Left forelimb (tissue), 1 donor: ENCODE measurements around the gene CELF1.
A peak's percentile ranks its signal among the peaks of the same experiment; 100 is the strongest.
"Not testable (repeated sequence)": the region's sequence is repeated elsewhere in the genome, so short reads cannot be mapped to it uniquely, and the experiment has no call there.

ENCODE experiments used
- DNase-seq: peaks from one replicate; pipeline ENCODE4 v3.0.0-alpha.2; 2018; ENCODE audit warnings: low spot score

Gene CELF1

GRCh38 chr11:47483457-47483856 is 69.5 kb downstream of the CELF1 start:
- DNase-seq = no peak

DNA sequence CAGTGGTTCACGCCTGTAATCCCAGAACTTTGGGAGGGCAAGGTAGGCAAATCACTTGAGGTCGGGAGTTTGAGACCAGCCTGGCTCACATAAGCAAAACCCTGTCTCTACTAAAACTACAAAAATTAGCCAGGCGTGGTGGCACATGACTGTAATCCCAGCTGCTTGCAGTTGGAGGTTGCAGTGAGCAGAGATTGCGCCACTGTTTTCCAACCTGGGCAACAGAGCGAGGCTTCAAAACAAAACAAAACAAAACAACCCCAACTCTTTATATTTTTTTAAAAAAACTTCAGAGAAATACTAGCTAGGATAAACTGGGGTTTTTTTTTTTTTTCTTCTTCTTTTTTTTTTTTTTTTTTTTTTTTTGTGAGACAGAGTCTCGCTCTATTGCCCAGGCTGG is 72.2 kb downstream of the CELF1 start:
- no peak for DNase-seq

- no peak for DNase-seq
Measured at GRCh38 chr11:47478651-47479329, 74.1 kb downstream of the CELF1 start.

- DNase-seq = no peak
Measured at GRCh38 chr11:47477753-47478152, 75.2 kb downstream of the CELF1 start.

GRCh38 chr11:47477323-47477722 is 75.6 kb downstream of the CELF1 start:
- DNase-seq = no peak

GRCh38 chr11:47470671-47471070 is 82.3 kb downstream of the CELF1 start:
- no peak for DNase-seq

- DNase-seq = no peak
Measured at GRCh38 chr11:47469361-47470179, 83.4 kb downstream of the CELF1 start.

DNA sequence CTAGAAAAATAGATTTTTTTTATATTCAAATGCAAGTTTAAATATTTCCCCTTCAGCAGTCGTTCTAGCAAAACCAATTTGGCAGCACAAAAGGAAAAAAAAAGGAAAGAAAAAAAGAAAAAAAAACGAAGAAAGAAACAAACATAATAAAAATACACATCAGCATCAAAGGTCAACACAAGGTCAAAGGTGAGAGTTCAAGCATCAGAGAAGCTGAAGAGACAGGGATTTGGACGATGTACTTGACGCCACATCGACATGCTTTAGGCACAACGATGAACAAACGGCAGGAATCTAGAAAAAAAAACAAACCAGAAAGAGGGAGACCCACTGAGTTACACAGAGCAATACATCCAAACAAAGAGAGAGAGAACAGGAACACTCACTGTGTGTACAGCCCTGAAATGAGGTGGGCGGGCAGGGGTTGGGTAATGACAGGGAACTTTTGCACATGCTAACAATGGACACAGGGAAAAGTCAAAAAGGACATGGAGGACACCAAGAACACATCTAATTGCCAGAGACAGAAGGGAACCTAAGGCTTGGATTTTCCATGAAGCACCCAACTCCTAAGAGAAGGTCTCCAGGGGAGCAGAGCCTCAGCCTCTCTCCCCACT is 84.2 kb downstream of the CELF1 start:
- no peak for DNase-seq

DNA sequence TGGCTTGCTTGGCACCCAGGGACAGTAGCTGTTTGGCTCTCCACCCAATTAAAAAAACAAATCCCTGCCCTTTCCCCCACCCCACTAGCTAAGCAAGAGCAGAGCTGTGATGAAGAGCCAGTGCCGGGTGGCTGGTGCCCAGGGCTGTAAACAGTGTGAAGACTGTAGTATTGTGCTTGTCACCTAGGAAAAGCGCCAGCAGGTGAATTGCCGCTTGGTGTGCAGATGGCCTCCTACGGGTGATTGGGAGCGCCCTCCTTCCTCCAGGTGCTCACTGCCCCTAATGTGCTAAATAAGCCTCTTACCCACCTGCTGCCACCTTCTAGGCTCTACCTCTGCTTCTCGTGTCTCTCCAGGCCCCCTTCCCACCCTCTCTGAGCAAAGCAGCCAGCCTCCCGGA is 85.6 kb downstream of the CELF1 start:
- DNase-seq = no peak

GRCh38 chr11:47466701-47467250 is 86.2 kb downstream of the CELF1 start:
- no peak for DNase-seq

GRCh38 chr11:47466201-47466600 is 86.7 kb downstream of the CELF1 start:
- no peak for DNase-seq

DNA sequence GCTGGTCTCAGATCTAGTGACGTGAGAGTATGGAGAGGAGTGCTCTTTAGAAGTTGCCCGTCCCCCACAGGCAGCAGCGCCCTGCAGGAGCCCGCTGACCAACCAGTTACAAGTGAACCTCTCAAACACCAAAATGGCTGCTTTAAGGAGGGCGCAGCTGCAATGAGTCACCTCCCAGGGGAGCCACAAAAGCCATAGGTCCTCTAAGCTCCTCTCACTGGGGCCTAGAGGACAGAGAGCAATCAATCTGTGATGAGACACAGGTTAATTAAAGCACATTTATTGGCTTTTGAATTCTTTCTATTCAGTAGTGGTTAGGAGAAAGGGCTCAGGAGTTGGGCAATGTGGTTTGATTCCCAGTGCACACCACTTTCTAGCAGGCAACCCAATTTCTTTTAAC is 88.4 kb downstream of the CELF1 start:
- DNase-seq = no peak

DNA sequence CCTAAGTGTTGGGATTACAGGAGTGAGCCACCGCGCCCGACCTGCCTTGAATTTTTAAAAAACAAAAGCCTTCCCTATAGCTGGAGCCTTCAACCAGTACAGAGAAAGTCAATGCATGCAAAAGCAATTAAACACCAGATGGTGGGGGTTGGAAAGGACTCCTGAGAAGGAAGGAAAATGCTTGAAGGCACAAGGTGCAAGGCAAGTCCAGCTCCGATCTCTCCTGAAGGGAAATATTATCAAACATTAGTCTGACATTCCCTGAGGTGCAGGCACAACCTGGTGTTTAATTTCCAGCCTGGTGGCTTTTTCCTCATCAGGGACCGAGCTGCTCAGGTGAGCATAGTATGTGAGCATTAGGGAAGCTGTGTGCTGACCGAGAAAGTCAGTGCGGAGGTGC is 91.1 kb downstream of the CELF1 start:
- DNase-seq = no peak

GRCh38 chr11:47460571-47461235 is 92.2 kb downstream of the CELF1 start:
- no peak for DNase-seq

- DNase-seq = not testable (repeated sequence)
Measured at GRCh38 chr11:47454258-47454671, 98.7 kb downstream of the CELF1 start.

- DNase-seq = no peak
Measured at GRCh38 chr11:47453365-47453764, 99.6 kb downstream of the CELF1 start.

DNA sequence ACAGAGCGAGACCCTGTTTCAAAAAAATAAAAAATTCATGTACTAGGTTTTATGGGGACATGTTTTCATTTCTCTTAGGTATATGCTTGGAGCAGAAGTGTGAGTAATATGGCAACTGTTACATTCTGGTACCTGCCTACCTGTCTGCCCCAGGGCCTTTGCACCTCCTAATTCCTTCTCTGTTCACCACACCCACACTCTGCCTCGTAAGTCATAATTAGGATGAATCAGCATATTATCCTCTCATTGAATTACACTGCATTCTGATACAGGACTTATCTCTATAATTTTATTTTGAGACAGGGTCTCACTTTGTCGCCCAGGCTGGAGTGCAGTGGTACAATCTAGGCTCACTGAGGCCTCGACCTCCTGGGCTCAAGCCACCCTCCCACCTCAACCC is 100.9 kb downstream of the CELF1 start:
- no peak for DNase-seq

DNA sequence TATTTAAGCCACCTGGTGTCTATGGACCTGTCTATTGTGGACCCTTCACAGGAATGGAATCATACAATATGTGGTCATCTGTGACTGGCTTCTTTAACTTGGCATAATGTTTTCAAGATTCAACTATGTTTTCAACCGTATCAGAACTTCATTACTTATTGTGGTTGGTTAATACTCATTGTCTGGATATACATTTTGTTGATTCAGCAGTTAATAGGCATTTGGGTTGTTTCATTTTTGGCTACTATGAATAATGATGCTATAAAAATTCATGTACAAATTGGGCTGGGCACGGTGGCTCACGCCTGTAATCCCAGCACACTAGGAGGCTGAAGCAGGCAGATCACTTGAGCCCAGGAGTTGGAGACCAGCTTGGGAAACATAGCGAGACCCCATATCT is 101.5 kb downstream of the CELF1 start:
- no peak for DNase-seq

- no peak for DNase-seq
Measured at GRCh38 chr11:47449541-47449940, 103.4 kb downstream of the CELF1 start.

- peak; percentile 75 for DNase-seq
Measured at GRCh38 chr11:47448566-47449427, 104.1 kb downstream of the CELF1 start, which contains the start of gene RAPSN. Gene RAPSN (minus strand): TSS chr11:47449136. CDS start chr11:47448964, 172 bp downstream.

DNA sequence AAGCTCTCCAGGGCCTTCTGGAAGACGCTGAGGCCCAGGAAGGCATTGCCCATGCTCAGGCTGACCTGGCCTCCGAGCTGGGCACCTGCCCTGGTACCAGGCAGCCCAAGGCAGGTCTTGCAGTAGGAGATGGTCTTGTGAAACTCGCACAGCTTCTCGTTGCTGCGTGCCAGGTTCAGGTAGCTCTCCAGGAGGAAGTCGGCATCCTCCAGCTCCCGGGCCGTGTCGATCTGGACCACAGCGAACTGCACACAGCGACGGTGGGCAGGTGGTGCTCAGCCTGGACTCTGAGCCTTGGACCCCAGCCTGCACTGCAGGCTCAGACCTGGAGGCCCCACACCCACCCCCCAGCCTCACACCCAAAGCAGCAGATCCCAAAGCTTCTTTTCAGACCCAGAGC is 105.0 kb downstream of the CELF1 start:
- DNase-seq = no peak
